Measurements from ENCODE around the gene HOXD8.

Gene HOXD8

GRCh38 chr2:176127774-176128072 is 1.8 kb upstream of the HOXD8 start:
- no peak for DNase-seq (ENCODE audit: low read depth)
- no peak overlapping the region for H3K4me3 ChIP-seq (ENCODE audit: low read length)
- no peak for TF ChIP-seq CTCF (IDR thresholded peaks at IDR 0.05; ENCODE audit: insufficient read depth, low read depth, low read length, missing control alignments)

GRCh38 chr2:176128172-176128981 is 1.1 kb upstream of the HOXD8 start:
- DNase-seq (ENCODE audit: low read depth), result no peak
- TF ChIP-seq CTCF (IDR thresholded peaks at IDR 0.05; ENCODE audit: insufficient read depth, low read depth, low read length, missing control alignments), result no peak
- H3K4me3 ChIP-seq (ENCODE audit: low read length), result no peak overlapping the region

GRCh38 chr2:176129813-176130146 is 275 bp downstream of the HOXD8 start:
- no peak overlapping the region for H3K4me3 ChIP-seq (ENCODE audit: low read length)
- DNase-seq (ENCODE audit: low read depth), result no peak
- TF ChIP-seq CTCF (IDR thresholded peaks at IDR 0.05; ENCODE audit: insufficient read depth, low read depth, low read length, missing control alignments), result no peak

- DNase-seq (ENCODE audit: low read depth), result peak; percentile 14
- TF ChIP-seq CTCF (IDR thresholded peaks at IDR 0.05; ENCODE audit: insufficient read depth, low read depth, low read length, missing control alignments), result no peak
- H3K4me3 ChIP-seq (ENCODE audit: low read length), result no peak overlapping the region
Observed at GRCh38 chr2:176130147-176130956, 847 bp downstream of the HOXD8 start.

GRCh38 chr2:176130957-176131847 is 1.7 kb downstream of the HOXD8 start:
- no peak for TF ChIP-seq CTCF (IDR thresholded peaks at IDR 0.05; ENCODE audit: insufficient read depth, low read depth, low read length, missing control alignments)
- DNase-seq (ENCODE audit: low read depth), result no peak
- H3K4me3 ChIP-seq (ENCODE audit: low read length), result no peak overlapping the region

- H3K4me3 ChIP-seq (ENCODE audit: low read length), result no peak overlapping the region
- no peak for DNase-seq (ENCODE audit: low read depth)
- TF ChIP-seq CTCF (IDR thresholded peaks at IDR 0.05; ENCODE audit: insufficient read depth, low read depth, low read length, missing control alignments), result no peak
Observed at GRCh38 chr2:176131848-176132158, 2.3 kb downstream of the HOXD8 start.
